Fibroblast of skin of scalp (primary cell): ENCODE data around the gene OR2T34.
"Not testable (repeated sequence)": the region's sequence is repeated elsewhere in the genome, so short reads cannot be mapped to it uniquely, and the experiment has no call there.

ENCODE experiments used
- DNase-seq: peaks from one replicate; pipeline ENCODE4 v3.0.0-alpha.2; 2013

The OR2T34 gene

GRCh38 chr1:248551027-248551426 lies 23.5 kb downstream of the OR2T34 start:
- DNase-seq = not testable (repeated sequence)

GRCh38 chr1:248547383-248547782 lies 27.2 kb downstream of the OR2T34 start:
- DNase-seq = not testable (repeated sequence)

- DNase-seq = not testable (repeated sequence)
Measured at GRCh38 chr1:248537449-248537848, 37.1 kb downstream of the OR2T34 start.
